GM19395 (cell line): Measurements from ENCODE around the gene RPS4Y2.

ENCODE experiments used
- ATAC-seq: cut with Tn5 transposase; IDR thresholded peaks from one replicate; pipeline ENCODE4 v1.9.1; 2021; ENCODE audit warnings: mild to moderate bottlenecking, moderate library complexity; ENCODE audit not compliant: unreplicated experiment

The RPS4Y2 gene

DNA sequence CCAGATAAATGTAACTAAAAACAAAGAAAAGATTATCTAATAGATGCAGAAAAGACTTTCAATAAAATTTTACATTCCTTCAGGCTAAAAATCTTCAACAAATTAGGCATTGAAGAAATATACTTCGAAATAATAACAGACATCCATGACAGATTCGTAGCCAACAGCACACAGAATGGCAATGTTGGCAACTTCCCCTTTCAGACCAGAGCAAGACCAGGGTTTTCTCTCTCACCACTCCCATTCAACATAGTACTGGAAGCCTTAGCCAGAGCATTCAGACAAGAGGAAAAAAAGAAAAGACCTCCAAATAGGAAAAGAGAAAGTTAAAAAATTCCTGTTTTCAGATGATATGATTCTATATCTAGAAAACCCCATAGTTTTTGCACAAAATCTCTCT, 61.2 kb downstream of the RPS4Y2 start:
- no peak for ATAC-seq
